WI38 (cell line): ENCODE measurements around the gene OPCML.

Experiments used
- H3K4me3 ChIP-seq: 2 replicates; pipeline ENCODE4 v1.5.1; 2011; ENCODE audit warnings: low read depth, mild to moderate bottlenecking, control low read depth, low read length
- CTCF ChIP-seq: IDR thresholded peaks from 2 replicates; pipeline ENCODE4 v1.5.1; 2012; ENCODE audit warnings: low read depth, mild to moderate bottlenecking, control low read depth, low read length

Gene OPCML

GRCh38 chr11:133284156-133284555, 248.1 kb downstream of the OPCML start:
- no peak for TF ChIP-seq CTCF
- H3K4me3 ChIP-seq = no peak overlapping the region

- H3K4me3 ChIP-seq = no peak overlapping the region
- no peak for TF ChIP-seq CTCF
Observed at GRCh38 chr11:133277886-133278285, 254.4 kb downstream of the OPCML start.

GRCh38 chr11:133271871-133272776, 260.2 kb downstream of the OPCML start:
- no peak for TF ChIP-seq CTCF
- no peak overlapping the region for H3K4me3 ChIP-seq

GRCh38 chr11:133271206-133271605, 261.1 kb downstream of the OPCML start:
- H3K4me3 ChIP-seq = no peak overlapping the region
- no peak for TF ChIP-seq CTCF

- no peak for TF ChIP-seq CTCF
- H3K4me3 ChIP-seq = no peak overlapping the region
Observed at GRCh38 chr11:133269267-133269666, 263.0 kb downstream of the OPCML start.

GRCh38 chr11:133266986-133267385, 265.3 kb downstream of the OPCML start:
- H3K4me3 ChIP-seq = no peak overlapping the region
- no peak for TF ChIP-seq CTCF

GRCh38 chr11:133265530-133266035, 266.7 kb downstream of the OPCML start:
- TF ChIP-seq CTCF = no peak
- H3K4me3 ChIP-seq = no peak overlapping the region
